ENCODE measurements around the gene CCR2. TPM values are rescaled to one million over a fixed set of nuclear protein-coding genes. Genes with fewer than 3 reads are reported as not detected.

Gene CCR2
- total and polyA plus RNA-seq, 2 experiments from 2014 or later: not detected

DNA sequence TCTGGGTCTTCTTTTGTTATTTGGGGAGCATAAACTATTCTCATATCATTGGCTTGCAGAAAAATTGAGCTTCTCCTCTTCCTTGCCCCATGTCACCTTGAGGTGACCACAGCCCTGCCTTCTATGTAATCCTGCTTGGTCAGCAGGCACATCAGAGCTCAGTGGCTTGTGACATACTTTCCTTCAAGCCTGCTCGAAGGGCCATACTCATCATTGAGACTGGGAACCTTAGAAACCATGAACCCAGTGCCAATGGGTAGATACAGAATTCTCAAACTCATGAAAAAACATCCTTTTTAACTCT is 3.7 kb upstream of the CCR2 start (continued):
- TF ChIP-seq, protein P1, sequence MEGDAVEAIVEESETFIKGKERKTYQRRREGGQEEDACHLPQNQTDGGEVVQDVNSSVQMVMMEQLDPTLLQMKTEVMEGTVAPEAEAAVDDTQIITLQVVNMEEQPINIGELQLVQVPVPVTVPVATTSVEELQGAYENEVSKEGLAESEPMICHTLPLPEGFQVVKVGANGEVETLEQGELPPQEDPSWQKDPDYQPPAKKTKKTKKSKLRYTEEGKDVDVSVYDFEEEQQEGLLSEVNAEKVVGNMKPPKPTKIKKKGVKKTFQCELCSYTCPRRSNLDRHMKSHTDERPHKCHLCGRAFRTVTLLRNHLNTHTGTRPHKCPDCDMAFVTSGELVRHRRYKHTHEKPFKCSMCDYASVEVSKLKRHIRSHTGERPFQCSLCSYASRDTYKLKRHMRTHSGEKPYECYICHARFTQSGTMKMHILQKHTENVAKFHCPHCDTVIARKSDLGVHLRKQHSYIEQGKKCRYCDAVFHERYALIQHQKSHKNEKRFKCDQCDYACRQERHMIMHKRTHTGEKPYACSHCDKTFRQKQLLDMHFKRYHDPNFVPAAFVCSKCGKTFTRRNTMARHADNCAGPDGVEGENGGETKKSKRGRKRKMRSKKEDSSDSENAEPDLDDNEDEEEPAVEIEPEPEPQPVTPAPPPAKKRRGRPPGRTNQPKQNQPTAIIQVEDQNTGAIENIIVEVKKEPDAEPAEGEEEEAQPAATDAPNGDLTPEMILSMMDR (conservative IDR thresholded peaks at IDR 0.05; ENCODE audit: low read depth in 2 of 2): no peak
- TF ChIP-seq JUNB (IDR thresholded peaks at IDR 0.05; ENCODE audit: unreplicated experiment): no peak
- TF ChIP-seq ZNF331 (CRISPR knock-in tag; IDR thresholded peaks at IDR 0.05; ENCODE audit: low read depth): no peak
- no peak for TF ChIP-seq ZNF114 (CRISPR knock-in tag; IDR thresholded peaks at IDR 0.05)

GRCh38 chr3:46351646-46352045 is 2.3 kb upstream of the CCR2 start:
- peaks cover 6% of the 10 kb centered on the region; the same call in 1 of the 2 replicates for H3K9me2 ChIP-seq (ENCODE audit: insufficient read depth)
- H3K4me3 ChIP-seq: no peak overlapping the region
- H3K36me3 ChIP-seq (ENCODE audit: insufficient read depth): no peaks in the 10 kb centered on the region
- H3K27me3 Mint-ChIP-seq (ENCODE audit: insufficient read depth, low read depth, poor library complexity): peaks cover 4% of the 10 kb centered on the region
- DNase-seq (ENCODE audit: low spot score) (no peak), ATAC-seq (no peak)
- H3K4me1 Mint-ChIP-seq: peaks cover 6% of the 10 kb centered on the region; the same call in 2 of the 3 replicates
- H3K79me2 ChIP-seq (replicated peaks; ENCODE audit: insufficient read depth): no peaks in the 10 kb centered on the region
- no peaks in the 10 kb centered on the region for H4K20me1 ChIP-seq (replicated peaks; ENCODE audit: insufficient read depth)
- H3K4me1 ChIP-seq (ENCODE audit: insufficient read depth): peaks cover 4% of the 10 kb centered on the region; the same call in 1 of the 2 replicates
- no peak overlapping the region for H3K27ac Mint-ChIP-seq
- no peaks in the 10 kb centered on the region for H3F3A ChIP-seq (replicated peaks; ENCODE audit: low read depth)
- no peak overlapping the region for H3K27ac ChIP-seq (ENCODE audit: low read depth)
- H3K9me3 Mint-ChIP-seq: peaks cover 17% of the 10 kb centered on the region; the same call in 2 of the 3 replicates
- H3K4me3 Mint-ChIP-seq: no peak overlapping the region
- H2AFZ ChIP-seq: no peak overlapping the region
- peaks cover 4% of the 10 kb centered on the region; the same call in 1 of the 3 replicates for H3K36me3 Mint-ChIP-seq (ENCODE audit: low read depth)
- TF ChIP-seq EZH2 (IDR thresholded peaks at IDR 0.05; ENCODE audit: low read depth, unreplicated experiment) (no peak), JUNB (IDR thresholded peaks at IDR 0.05; ENCODE audit: unreplicated experiment) (no peak), CREB1 (CRISPR knock-in tag; IDR thresholded peaks at IDR 0.05; ENCODE audit: low read depth) (no peak), ETS1 (IDR thresholded peaks at IDR 0.05) (no peak), ZNF114 (CRISPR knock-in tag; IDR thresholded peaks at IDR 0.05) (no peak), EZH2phosphoT487 (IDR thresholded peaks at IDR 0.05; ENCODE audit: unreplicated experiment) (no peak), ZNF462 (CRISPR knock-in tag; IDR thresholded peaks at IDR 0.05) (no peak), POLR2AphosphoS5 (IDR thresholded peaks at IDR 0.05; ENCODE audit: low read depth) (no peak), STAT1 (IDR thresholded peaks at IDR 0.05; ENCODE audit: unreplicated experiment) (no peak)
- TF ChIP-seq, protein P1 (conservative IDR thresholded peaks at IDR 0.05; ENCODE audit: low read depth in 2 of 2): no peak
- H3K4me2 ChIP-seq: no peak overlapping the region
- no peaks in the 10 kb centered on the region for H3K27me3 ChIP-seq (ENCODE audit: insufficient read depth)

Data from GM23338 (cell line).